GM18868 (cell line): ENCODE data around the gene PPP1R2.

ENCODE experiments used
- ATAC-seq: cut with Tn5 transposase; IDR thresholded peaks from one replicate; pipeline ENCODE4 v1.9.1; 2021; ENCODE audit warnings: mild to moderate bottlenecking, moderate library complexity; ENCODE audit not compliant: unreplicated experiment

Gene PPP1R2

GRCh38 chr3:195568630-195569029 lies 25.5 kb upstream of the PPP1R2 start:
- ATAC-seq = no peak

DNA sequence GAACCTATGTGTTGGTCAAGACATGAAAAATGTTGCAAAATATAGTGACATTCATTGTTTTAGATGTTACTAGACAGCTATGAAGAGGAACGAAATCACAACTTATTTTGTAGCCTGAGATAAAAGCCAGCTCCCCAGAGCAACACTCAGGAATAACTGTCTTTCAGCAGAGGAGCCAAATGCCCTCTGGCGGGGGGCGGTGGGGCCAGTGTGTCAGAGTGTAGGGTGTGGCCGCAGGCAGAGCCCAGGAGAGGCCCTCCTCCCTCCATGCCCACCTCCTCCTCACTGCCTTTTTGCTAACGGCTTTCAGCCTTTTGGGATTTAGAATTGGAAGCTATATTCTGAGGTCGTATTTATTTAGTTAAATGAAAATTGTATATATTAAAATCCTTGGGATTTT lies 23.7 kb upstream of the PPP1R2 start:
- no peak for ATAC-seq

- ATAC-seq = no peak
Measured at GRCh38 chr3:195565716-195566115, 22.6 kb upstream of the PPP1R2 start.

- no peak for ATAC-seq
Measured at GRCh38 chr3:195563317-195563716, 20.2 kb upstream of the PPP1R2 start.

GRCh38 chr3:195559723-195560409 lies 16.7 kb upstream of the PPP1R2 start:
- no peak for ATAC-seq

- no peak for ATAC-seq
Measured at GRCh38 chr3:195558602-195559001, 15.5 kb upstream of the PPP1R2 start.

DNA sequence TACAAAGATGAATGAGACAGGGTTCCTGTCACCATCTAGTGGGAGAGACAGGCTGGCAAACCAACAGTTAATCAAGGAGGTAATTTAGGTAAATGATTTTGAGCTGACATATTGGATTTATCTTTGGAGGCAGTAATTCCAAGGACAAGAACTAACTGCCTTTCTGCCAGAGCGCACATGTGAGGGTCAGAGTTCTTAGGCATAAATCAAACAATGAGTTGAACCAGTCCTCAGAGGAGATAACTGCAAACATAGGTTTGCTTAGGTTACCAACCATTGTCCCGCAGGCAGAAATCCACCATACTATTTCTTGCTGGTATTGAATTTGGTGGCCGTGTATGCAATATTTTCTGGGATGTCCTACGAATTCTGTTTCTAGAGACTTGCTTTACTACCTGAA lies 14.2 kb upstream of the PPP1R2 start:
- ATAC-seq = no peak

- no peak for ATAC-seq
Measured at GRCh38 chr3:195556390-195556789, 13.3 kb upstream of the PPP1R2 start.

GRCh38 chr3:195555110-195555509 lies 12.0 kb upstream of the PPP1R2 start:
- no peak for ATAC-seq

DNA sequence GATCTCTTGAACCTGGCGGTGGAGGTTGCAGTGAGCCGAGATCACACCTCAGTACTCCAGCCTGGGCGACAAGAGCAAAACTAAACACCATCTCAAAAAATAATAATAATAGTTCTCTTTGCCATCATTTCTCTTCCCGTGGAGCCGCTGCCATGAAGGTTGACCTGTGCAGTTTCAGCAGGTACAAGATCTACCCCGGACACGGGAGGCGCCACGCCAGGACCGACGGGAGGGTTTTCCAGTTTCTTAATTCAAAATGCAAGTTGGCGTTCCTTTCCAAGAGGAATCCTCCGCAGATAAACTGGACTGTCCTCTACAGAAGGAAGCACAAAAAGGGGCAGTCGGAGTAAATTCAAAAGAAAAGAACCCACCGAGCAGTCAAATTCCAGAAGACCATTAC lies 11.3 kb upstream of the PPP1R2 start:
- no peak for ATAC-seq

- ATAC-seq = no peak
Measured at GRCh38 chr3:195553268-195553667, 10.1 kb upstream of the PPP1R2 start.

DNA sequence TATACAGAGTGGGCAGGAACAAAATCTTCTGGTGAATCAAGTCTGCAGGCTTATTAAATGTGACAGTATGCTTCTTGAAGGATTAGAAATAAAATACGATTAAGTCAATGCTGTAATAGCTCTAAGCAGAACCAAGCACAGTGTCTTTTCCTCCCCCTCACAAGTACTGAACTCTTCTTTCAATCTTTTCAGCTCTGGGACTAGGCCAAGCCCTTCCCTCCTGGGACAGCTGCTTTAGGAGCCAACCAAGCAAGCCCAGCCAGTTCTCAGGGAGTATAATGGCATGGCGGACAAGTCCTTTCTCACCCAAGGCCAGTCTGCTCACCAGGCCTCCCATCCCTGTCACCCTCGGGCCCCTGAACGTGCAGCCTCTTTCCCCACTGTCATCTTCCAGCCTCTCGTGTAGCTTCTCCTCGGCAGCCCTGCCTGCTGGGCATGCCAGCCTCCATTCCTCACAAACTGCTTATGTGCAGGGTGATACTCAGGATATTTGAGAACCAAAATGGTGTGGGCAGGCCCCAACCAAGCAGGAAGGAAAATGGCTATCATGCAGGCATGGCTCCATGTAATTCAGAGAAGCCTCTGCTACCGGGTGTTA lies 8.4 kb upstream of the PPP1R2 start:
- no peak for ATAC-seq

DNA sequence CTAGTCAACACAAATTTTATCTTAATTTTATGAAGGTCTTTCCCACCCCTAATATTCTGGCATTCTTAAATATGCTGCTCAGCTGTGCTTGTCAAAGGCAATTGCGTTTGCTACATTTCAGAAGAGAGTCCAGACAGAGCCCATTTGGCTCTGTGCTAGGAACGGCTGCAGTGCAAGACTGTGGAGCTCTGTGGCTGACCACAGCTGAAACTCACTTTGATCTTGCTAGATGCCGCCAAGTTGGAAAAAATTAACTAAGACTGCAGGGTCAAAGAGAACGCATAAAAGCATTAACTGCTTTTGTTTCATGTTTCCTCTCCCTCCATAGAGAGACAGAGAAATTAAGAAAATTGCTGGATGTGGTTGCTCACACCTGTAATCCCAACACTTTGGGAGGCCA lies 7.6 kb upstream of the PPP1R2 start:
- ATAC-seq = no peak

DNA sequence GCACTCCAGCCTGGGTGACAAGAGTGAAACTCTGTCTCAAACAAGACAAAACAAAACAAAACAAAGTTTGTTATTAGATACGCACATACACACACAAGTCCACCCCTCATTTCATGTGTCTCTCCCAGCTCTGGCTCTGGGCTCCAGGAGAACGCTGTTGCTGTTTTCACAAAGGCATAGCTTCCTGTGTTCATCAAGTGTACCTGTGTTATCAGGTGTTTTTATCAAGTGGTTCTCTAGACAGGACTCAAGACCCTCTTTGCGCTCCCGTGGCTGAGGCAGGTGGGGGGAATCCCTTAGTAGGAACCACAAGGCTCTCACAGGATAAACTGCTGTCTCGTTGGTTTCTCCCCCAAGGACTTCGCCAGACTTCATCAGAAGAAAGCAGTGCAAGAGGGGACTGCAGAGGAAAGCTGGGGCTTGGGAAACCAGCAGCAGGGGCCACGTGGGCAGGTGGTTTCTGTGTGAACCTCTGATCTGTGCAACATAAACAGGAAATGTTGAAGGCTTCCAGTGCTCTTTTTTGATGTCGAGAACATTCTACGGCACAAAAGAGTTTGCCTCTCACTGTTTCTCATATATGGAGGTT lies 6.9 kb upstream of the PPP1R2 start:
- ATAC-seq = no peak

DNA sequence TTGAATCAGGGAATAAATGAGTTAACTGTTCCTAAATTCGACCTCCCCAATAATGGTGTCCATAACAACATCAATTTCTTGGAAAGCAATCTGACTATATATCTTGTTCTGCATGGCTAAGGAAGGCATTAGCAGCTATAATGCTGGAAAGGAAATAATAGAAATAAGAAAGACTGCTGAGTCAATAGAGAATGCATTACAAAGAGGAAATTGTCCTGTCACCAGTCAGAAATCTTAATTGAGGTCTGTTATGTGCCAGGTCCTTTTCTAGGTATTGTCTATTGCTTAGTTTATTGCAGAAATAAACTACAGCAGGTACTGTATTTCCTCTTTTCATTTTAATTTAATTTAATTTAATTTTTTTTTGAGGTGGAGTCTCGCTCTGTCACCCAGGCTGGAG lies 5.9 kb upstream of the PPP1R2 start:
- no peak for ATAC-seq

DNA sequence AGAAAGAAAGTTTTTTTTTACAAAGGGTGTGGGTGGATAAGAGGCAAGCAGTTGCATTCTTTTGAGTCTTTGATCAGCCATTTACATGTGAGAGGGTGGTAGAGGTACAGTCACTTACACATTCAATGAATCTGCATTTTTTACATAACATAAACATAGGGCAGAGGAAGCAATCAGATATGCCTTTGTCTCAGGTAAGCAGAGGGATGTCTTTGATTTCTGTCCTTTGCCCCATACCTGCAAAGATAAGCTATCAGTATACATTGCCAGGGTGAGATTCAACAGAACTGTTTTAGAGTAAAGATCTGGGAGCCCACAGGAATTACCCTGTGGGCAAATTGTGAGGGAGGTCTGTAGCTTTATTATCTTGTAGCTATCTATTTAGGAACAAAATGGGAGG lies 5.4 kb upstream of the PPP1R2 start:
- no peak for ATAC-seq

GRCh38 chr3:195548006-195548405 lies 4.9 kb upstream of the PPP1R2 start:
- no peak for ATAC-seq

DNA sequence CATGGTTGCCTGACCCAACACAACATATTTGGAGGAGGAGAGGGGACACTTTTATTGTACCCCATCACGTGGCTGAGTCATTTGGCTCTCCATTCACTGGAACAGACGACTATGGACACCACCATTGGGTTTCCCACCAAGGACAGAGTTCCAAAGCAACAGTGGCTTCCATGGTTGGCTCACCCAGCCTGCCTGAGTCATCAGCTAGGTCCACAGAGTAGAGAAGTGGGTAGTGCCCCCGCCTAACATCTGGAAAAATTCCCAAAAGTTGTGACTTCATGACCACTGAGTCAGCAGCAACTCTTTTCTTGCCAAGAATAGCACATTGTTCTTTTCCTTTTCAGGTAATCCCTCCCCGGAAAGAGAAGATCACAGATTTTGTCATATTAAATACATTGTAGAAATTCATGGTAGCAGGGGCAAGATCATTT lies 3.0 kb upstream of the PPP1R2 start:
- no peak for ATAC-seq

- ATAC-seq = no peak
Measured at GRCh38 chr3:195544634-195545033, 1.5 kb upstream of the PPP1R2 start.

- no peak for ATAC-seq
Measured at GRCh38 chr3:195544230-195544536, 1.1 kb upstream of the PPP1R2 start.

GRCh38 chr3:195543500-195544229 lies 540 bp upstream of the PPP1R2 start:
- ATAC-seq = no peak

GRCh38 chr3:195542316-195542697 lies 818 bp downstream of the PPP1R2 start:
- ATAC-seq = no peak
